Activated CD8-positive, alpha-beta memory T cell treated with anti-CD3 and anti-CD28 coated beads, Interleukin-2, amount 50 U/mL, for 1 hour (primary cell): Measurements from ENCODE around the gene TCTA.
"Not testable (repeated sequence)": the region's sequence is repeated elsewhere in the genome, so short reads cannot be mapped to it uniquely, and the experiment has no call there.

Experiments
- DNase-seq: peaks from one replicate; pipeline ENCODE4 v3.0.0-alpha.2; 2020; ENCODE audit errors: extremely low read depth

The TCTA gene, protein sequence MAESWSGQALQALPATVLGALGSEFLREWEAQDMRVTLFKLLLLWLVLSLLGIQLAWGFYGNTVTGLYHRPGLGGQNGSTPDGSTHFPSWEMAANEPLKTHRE

DNA sequence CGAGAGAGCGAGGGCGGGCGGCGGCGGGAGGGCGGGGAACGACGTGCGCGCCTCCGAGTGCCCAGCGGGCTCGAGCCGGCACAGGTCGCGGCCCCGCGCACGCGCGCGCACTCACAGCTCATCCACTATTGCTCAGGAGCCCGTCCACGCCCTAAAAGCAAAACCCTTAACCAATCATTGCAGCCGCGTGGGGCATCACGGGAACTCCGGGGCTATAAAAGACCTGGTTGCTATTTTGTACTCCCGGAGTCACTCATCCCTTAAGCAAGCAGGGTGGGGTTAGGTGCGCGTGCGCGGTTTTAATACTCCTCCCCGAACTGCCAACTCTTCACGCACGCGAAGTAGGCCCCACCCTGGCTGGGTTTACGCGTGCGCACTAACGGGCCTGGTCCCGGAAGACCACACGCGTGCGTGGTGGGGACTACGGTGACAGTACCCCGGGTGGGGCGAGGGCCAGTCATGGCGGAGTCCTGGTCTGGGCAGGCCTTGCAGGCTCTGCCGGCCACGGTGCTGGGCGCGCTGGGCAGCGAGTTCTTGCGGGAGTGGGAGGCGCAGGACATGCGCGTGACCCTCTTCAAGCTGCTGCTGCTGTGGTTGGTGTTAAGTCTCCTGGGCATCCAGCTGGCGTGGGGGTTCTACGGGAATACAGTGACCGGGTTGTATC lies at the start of gene TCTA, which contains the start of gene RHOA:
Gene TCTA (plus strand): TSS at position 456 of the 664 bp plus-strand sequence. CDS start 4 bp downstream, at position 460.
Gene RHOA (minus strand): TSS at position 9 of the 664 bp plus-strand sequence. CDS start 36,387 bp downstream, outside the sequence.
- DNase-seq: peak; percentile 99

DNA sequence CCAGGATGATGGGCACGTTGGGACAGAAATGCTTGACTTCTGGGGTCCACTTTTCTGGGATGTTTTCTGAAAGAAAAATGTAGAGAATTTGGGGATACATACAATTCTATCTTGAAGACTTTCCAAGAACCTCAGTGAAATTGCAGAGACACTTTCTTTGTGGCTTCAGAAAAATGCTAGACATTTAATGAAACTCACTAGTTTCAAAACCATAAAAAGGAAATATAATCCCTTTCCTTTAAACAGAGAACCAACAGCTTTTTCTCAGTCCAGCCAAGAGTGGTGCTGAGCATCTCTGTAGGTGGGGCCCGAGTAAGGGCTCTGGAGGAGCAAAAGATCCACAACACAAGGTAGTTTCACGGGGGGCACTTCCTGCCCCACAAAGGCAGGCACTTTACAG lies 49.7 kb upstream of the TCTA start:
- DNase-seq: no peak

DNA sequence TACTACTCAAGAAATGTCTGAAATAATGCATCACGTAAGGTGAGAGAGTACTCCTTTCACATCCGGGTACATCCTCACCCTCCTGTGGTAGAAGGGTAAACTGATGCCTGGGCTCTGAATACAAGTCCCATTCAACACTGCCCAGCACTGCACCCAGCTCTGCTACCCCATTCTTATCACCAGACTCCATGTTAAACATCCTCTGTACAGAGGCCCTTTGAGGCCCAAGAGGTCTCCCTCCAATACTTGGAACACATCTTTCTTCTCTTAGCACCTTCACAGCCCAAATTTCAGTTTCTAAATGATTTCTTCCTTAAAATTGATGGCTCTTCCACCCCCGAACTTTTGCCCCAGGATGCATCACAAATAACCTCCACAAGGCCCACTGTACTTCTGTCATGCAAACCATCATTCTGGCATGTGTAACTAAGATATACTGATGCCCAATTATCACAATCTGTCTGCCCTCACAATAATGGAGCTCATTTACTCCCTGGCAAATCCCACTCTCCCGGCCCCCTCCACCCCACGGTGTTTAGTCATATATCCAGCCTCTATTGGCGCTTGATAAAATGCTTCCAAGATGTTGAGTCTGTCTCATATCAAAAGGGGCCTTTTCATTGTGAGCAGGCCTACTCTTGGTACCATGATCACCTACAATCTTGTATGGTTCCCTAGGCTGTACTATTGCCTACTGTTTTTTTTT lies 41.5 kb upstream of the TCTA start:
- no peak for DNase-seq

DNA sequence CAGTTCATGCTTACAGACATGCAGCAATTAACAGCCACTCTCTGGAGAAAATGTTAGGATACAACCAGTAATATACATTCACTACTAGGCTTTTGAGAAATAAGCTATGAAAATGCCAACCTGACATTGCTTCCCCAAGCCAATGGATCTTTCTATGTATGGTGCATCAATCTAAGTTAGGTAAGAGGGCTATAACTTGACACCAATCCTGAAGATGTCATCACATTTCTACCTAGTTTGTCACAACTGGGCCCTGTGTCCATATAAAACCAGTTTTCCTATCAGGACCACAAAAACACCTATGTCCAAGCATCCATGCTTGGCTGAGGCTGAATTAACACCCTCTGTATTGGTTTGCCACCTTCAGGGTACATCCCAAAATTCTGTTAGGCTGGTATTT lies 40.3 kb upstream of the TCTA start:
- DNase-seq: no peak

DNA sequence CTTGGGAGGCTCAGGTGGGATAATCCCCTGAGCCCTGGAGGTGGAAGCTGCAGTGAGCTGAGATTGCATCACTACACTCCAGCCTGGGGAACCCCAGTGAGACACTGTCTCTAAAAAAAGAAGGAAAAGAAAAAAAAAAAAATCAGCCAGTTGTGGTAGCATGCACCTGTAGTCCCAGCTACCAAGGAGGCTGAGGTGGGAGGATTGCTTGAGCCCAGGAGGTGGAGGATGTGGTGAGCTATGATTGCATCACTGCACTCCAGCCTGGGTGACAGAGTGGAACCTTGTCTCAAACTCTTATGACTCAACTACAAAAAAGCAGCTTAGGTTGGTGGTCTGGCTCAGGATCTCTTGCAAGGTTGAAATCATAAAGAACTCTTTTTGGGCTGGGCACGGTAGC lies 34.7 kb upstream of the TCTA start:
- DNase-seq: no peak

DNA sequence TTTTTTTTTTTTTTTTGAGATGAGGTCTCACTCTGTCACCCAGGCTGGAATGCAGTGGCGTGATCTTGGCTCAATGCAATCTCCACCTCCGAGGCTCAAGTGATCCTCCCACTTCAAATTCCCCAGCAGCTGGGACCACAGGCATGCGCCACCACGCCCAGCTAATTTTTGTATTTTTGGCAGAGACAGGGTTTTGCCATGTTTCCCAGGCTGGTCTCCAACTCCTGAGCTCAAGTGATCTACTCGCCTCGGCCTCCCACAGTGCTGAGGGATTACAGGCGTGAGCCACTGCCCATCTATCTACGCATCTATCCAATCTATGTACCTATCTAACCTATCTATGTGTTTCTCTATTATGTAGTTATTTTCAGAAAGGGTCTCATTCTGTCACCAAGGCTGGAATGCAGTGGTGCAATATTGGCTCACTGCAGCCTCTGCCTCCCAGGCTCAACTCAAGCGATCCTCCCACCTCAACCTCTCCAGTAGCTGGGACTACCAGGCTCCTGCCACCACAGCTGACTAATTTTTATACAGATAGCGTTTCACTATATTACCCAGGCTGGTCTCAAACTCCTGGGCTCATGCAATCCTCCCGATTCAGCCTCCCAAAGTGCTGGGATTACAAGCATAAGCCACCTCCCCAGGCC lies 33.9 kb upstream of the TCTA start:
- no peak for DNase-seq

DNA sequence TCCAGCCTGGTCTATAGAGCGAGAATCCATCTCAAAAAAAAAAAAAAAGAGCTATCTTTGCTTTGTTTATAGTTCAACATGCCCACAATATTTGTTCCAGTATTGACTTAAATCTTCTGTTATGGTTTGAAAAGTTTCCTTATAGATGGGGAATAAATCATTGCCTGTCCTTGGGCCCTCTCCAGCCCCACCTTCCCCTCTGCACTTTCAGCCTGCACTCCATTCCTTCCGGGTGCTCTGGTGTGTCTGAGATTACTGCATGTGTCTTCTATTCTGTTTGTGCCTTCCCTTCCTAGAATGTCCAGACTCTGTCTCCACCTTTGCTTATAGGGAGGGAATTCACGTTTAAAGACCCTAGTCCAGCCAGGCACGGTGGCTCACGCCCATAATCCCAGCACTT lies 28.8 kb upstream of the TCTA start:
- DNase-seq: no peak

DNA sequence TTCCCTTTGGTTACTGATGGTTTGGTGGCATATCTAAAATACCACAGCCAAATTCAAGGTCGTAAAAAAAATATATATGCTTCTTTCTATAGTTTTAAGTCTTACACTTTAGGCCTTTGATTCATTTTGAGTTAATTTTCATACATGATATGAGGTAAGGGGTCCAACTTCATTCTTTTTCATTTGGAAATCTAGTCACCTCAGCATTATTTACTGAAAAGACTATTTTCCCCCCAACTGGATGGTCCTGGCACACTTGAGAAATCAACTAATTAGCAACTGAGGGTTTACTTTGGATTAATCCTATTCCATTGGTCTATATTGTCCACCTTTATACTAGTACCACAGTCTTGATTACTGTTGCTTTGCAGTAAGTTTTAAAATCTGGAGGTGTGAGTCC lies 26.6 kb upstream of the TCTA start:
- DNase-seq: no peak

DNA sequence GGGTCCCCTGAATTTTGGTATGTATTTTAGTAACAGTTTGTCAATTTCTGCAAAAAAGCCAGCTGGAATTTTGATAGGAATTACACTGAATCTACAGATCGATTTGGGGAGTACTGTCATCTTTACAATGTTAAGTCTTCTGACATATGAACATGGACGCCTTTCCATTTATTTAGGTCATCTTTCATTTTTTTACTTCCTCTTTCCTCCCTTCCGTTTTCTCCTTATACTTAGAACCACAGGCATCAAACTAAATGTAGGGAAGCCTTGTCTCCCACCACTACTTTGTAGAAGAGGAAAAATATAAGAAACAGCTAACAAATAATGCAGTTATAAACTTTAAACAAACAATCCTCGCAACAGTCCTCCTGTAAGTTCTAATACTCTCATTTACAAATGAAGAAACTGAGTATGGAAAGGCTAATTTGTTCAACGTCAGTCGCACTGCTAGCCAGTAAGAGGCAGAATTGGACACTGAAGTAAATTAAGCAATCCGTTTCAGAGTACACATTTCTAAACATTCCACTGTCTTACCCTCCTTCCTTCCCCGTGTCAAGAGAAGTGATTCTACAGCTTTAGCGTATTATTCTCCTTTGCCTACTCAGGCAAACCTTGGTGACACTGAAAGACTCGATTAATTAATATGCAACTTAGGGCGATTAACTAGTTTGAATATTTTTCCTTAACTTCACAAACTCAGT lies 26.0 kb upstream of the TCTA start:
- no peak for DNase-seq

DNA sequence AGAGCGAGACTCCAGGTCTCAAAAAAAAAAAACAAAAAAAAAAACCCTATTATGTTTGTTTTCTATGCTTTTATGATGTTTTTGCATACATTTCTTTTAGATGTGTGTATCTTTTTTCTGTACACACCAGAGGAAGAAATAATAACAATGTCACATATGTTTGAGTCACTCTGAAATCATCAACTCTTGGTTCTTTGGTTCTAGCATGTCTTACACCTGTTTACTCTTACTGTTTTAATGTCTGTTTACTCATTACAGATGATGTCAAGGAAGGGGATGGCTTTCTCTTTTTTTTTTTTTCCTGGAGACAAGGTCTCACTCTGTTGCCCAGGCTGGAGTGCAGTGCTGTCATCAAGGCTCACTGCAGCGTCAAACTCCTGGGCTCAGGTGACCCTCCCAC lies 24.5 kb upstream of the TCTA start:
- no peak for DNase-seq

DNA sequence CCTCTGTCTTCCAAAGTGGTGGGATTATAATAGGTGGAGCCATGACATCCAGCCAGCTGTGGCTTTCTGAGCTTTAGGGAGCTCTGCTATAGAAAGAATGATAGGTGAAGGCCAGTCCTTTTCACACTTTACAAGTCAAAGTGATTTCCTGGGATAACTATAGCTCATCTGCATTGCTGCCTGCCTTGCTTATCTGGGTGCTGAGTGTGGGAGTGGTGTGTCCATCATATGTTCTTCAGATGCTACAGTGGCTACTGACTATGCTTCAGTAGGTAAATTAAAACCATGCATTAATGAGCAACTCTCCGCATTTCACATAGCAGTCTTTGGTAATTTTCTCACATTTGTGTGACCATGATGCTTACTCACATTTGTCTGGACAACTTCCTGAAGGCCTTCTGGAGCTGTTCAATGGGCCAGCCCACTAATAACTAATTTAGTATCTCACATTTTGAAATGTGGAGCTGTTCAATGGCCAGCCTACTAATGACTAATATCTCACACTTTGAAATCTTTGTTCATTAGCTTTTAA lies 23.9 kb upstream of the TCTA start:
- no peak for DNase-seq

DNA sequence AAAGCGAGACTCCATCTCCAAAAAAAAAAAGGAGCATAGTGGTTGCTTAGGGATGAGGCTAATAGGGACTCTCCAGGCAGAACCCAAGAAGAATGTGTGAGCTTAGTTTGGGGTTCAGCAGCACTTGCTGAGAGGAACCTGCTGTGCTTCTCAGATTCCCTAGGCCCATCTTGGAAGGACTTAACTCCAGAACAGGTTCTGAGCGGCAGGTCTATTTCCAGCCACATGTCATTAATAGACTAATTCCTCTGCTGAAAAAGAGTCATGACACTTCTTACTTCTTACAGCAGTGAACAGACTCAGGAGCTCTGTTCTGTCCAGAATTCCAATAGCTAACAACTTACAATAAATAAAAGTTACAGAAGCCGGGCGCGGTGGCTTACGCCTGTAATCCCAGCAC lies 22.9 kb upstream of the TCTA start:
- DNase-seq: no peak

DNA sequence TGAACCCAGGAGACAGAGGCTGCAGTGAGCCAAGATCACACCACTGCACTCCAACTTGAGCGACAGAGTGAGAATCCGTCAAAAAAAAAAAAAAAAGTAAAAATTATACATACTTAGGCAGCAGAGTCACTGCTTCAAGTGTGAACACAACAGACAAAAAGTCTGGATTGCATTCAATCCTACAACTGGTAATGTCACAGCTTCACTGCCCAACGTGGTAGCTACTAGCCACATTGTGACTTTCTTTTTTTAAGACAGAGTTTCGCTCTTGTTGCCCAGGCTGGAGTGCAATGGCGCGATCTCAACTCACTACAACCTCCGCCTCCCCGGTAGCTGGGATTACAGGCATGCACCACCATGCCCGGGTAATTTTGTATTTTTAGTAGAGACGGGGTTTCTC lies 20.9 kb upstream of the TCTA start:
- DNase-seq: not testable (repeated sequence)

DNA sequence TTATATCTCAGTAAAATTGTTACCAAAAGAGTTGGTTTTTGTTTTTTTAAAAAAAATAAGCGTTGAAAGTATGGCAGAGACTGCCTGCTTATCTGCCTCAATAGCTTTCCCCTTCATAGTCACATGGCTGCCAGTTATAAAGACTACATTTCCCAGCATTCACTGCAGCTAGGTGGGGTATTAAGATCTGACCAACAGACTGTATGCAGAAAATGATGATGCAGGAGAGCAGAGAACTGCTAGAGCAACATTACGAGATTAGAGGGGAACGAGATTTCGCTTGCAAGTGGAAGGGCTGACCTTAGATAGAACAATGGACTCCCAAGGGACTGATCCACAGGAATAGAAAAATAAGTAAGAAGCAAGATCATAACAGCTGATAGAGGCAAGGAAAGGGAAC lies 14.8 kb upstream of the TCTA start:
- DNase-seq: no peak

DNA sequence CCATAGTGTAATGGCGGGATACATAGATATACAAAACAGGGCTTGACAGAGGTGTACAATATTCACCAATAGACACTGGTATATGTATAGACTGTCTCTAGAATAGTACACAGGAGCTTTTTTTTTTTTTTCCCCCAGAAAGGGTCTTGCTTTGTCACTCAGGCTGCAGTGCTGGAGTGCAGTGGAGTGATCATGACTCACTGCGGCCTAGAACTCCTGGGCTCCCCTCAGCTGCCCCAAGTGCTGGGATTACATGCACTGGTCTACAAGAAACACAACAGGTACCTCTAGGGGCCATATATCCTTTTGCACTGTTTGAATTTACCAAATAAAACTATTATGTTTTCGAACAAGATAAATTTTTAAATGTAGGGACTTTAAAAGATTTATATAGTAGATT lies 12.8 kb upstream of the TCTA start:
- no peak for DNase-seq

DNA sequence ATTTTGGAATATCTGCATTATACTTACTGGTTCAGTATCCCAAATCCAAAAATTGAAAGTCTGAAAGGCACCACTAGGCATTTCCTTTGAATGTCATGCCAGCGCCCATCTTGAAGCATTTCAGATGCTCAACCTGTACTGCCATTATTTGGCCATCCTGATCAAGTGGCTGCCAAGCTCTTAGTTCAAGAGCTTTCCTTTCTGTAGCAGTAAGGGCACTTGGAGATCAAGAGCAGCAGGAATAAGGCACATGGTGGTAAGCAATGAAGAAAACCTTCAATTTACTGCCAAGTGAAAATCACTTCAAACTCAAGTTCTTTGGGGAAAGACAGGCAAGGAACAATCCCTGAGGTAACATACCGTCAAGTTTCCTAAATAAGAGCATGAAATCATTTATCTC lies 10.5 kb upstream of the TCTA start:
- no peak for DNase-seq

DNA sequence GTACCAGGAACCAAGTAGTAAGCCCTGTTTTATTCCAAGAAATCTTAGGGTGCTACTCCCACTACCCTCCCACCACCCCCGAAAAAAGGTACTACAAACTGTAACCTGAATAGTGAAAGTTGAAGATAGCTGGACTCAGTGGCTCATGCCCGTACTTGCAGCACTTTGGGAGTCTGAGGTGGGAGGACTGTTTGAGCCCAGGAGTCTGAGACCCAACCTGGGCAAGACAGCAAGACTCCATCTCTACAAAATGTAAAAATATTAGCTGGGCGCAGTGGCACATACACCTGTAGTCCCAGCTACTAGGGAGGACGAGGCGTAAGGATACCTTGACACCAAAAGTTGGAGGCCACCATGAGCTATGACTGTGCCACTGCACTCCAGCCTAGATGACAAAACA lies 8.3 kb upstream of the TCTA start:
- DNase-seq: no peak

DNA sequence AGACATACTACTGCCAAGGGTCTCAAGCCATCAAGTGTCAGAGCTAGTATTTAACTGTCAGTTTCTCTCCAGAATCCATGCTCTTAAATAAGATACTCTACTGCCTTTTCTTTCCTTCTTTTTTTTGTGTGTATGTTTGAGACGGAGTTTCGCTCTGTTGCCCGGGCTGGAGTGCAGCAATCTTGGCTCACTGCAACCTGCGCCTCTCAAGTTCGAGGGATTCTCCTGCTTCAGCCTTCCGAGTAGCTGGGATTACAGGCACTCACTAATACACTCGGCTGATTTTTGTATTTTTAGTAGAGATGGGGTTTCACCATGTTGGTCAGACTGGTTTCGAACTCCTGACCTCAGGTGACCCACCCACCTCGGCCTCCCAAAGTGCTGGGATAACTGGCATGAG lies 6.7 kb upstream of the TCTA start:
- not testable (repeated sequence) for DNase-seq

DNA sequence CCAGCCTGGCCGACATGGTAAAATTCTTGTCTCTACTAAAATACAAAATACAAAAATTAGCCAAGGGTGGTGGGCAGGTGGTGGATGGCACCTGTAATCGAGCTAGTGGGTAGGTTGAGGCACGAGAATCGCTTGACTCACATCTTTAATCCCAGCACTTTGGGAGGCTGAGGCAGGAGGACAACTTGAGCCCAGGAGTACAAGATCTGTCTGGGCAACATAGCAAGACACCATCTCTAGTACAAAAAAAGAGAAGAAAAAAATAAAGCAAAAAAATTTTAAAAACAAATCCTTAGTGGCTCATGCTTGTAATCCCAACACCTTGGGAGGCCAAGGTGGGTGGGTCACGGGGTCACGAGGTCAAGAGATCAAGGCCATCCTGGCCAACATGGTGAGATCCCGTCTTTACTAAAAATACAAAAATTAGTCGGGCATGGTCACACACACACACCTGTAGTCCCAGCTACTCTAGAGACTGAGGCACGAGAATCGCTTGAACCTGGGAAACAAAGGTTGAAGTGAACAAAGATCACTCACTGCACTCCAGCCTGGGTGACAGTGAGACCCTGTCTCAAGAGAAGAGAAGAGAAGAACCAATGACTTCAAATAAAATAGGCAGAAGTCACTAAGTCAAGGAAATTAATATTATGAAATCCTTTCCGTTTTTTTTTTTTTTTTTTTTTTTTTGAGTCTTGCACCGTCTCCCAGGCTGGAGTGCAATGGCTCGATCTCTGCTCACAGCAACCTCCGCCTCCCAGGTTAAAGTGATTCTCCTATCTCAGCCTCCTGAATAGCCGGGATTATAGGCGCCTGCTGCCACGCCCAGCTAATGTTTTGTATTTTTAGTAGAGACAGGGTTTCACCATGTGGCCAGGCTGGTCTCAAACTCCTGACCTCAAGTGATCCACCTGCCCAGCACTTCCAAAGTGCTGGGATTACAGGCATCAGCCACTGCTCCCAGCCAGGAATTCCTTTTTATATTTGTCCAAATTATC lies 5.4 kb upstream of the TCTA start:
- no peak for DNase-seq

DNA sequence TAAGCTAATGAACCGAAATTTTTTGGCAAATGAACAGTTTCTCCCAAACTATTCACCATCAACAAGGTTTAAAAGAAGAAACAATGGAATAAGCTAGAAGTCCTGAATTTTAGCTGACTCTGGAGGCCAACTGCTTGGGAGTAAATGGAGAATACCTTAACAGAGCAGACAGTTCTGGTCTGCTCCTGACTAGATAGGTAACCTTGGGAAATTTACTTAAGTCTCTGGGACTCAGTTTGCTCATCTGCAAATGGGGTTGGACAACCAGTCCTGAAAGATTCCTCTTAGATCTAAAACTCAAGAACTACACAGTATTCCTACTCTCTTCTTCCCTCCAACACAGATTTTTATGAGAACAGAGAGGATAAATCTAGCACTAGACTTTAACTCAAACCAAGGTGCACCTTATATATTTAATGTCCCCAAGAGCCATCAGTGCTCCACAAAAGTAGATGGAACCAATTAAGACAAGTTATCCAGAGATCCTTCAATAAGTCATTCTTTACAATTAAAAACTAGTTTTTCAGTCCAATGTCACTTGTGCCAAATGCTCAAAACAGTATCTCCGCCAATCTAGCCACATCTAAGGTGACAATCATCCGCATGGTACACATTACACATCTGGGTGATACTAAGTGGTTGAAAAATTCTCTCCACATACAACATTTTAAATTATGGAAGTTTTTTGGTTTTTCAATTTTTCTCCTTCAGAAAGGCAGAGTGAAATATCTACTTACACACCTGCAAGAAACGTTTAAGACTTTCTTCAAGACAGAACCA lies 2.0 kb upstream of the TCTA start:
- DNase-seq: no peak
